ENCODE measurements around the gene PRR5L.

The PRR5L gene

DNA sequence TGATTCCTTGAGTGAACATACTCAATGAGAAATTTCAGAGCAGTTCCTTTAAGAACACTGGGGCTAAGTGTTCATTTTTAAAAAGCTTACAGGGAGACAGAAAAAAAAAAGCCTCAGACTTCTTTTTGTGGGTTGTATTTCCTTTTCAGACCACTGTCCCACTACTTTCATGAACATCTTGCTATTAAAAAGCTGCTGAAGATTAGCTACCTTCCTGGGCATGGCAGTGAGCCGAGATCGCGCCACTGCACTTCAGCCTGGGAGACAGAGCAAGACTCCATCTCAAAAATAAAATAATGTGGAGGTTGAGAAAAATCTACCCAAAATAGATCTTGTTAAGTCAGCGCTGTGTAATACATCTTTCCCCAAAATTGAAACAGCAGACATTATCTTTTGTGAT lies 203.2 kb downstream of the PRR5L start:
- H3K4me2 ChIP-seq (ENCODE audit: low read depth, low read length, poor library complexity, severe bottlenecking): no peak overlapping the region
- H2AFZ ChIP-seq (ENCODE audit: low read depth, low read length, severe bottlenecking): no peak overlapping the region
- no peaks in the 10 kb centered on the region for H3K9me2 ChIP-seq (replicated peaks; ENCODE audit: insufficient read depth, low read length)
- peaks cover 2% of the 10 kb centered on the region; the same call in 1 of the 2 replicates for H3F3A ChIP-seq (ENCODE audit: insufficient read depth)
- H3K9ac ChIP-seq (ENCODE audit: low read length): no peak overlapping the region
- no peak overlapping the region for H3K27ac ChIP-seq (ENCODE audit: low read depth, low read length)
- H3K9me3 ChIP-seq (ENCODE audit: insufficient read depth, low read length): no peaks in the 10 kb centered on the region
- no peaks in the 10 kb centered on the region for H3K27me3 ChIP-seq (ENCODE audit: low read length)
- peaks cover 5% of the 10 kb centered on the region; the same call in 1 of the 2 replicates for H3K79me2 ChIP-seq (ENCODE audit: insufficient read depth, low read length)
- peaks cover 18% of the 10 kb centered on the region; the same call in 1 of the 2 replicates for H3K36me3 ChIP-seq (ENCODE audit: low read length)
- TF ChIP-seq, protein P1, sequence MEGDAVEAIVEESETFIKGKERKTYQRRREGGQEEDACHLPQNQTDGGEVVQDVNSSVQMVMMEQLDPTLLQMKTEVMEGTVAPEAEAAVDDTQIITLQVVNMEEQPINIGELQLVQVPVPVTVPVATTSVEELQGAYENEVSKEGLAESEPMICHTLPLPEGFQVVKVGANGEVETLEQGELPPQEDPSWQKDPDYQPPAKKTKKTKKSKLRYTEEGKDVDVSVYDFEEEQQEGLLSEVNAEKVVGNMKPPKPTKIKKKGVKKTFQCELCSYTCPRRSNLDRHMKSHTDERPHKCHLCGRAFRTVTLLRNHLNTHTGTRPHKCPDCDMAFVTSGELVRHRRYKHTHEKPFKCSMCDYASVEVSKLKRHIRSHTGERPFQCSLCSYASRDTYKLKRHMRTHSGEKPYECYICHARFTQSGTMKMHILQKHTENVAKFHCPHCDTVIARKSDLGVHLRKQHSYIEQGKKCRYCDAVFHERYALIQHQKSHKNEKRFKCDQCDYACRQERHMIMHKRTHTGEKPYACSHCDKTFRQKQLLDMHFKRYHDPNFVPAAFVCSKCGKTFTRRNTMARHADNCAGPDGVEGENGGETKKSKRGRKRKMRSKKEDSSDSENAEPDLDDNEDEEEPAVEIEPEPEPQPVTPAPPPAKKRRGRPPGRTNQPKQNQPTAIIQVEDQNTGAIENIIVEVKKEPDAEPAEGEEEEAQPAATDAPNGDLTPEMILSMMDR (IDR thresholded peaks at IDR 0.05; ENCODE audit: insufficient read depth, low read length, poor library complexity, severe bottlenecking): no peak
- no peak for TF ChIP-seq EZH2phosphoT487 (conservative IDR thresholded peaks at IDR 0.05; ENCODE audit: low read length)
- no peak overlapping the region for H3K4me3 ChIP-seq (ENCODE audit: insufficient read depth, low read length, poor library complexity, severe bottlenecking)
- no peaks in the 10 kb centered on the region for H4K20me1 ChIP-seq (ENCODE audit: low read depth, low read length)

DNA sequence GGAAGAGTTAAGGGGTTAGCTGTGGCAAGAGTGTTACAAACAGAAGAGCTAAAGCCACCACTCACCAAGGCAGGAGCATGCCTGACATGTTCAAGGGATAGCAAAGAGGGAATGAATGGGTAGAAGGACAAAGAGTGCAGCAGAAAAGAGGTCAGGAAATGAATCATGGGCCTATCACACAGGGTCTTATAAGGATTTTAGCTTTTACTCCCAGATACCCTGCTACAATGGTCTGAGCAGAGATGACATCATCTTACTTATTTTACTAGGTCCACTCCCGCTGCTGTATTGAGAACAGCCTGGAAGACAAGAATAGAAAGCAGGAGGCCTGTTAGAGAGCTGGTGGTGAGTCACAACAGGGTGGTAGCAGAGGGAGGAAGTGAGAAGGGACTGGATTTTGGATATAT lies 204.2 kb downstream of the PRR5L start:
- TF ChIP-seq EZH2phosphoT487 (conservative IDR thresholded peaks at IDR 0.05; ENCODE audit: low read length): no peak
- TF ChIP-seq, protein P1 (IDR thresholded peaks at IDR 0.05; ENCODE audit: insufficient read depth, low read length, poor library complexity, severe bottlenecking): no peak
- peaks cover 11% of the 10 kb centered on the region; the same call in 1 of the 2 replicates for H3K79me2 ChIP-seq (ENCODE audit: insufficient read depth, low read length)
- H3K27ac ChIP-seq (ENCODE audit: low read depth, low read length): no peak overlapping the region
- H3F3A ChIP-seq (ENCODE audit: insufficient read depth): no peaks in the 10 kb centered on the region
- H3K9me2 ChIP-seq (replicated peaks; ENCODE audit: insufficient read depth, low read length): no peaks in the 10 kb centered on the region
- no peaks in the 10 kb centered on the region for H3K9me3 ChIP-seq (ENCODE audit: insufficient read depth, low read length)
- no peak overlapping the region for H3K9ac ChIP-seq (ENCODE audit: low read length)
- H2AFZ ChIP-seq (ENCODE audit: low read depth, low read length, severe bottlenecking): no peak overlapping the region
- H4K20me1 ChIP-seq (ENCODE audit: low read depth, low read length): no peaks in the 10 kb centered on the region
- no peak overlapping the region for H3K4me2 ChIP-seq (ENCODE audit: low read depth, low read length, poor library complexity, severe bottlenecking)
- H3K36me3 ChIP-seq (ENCODE audit: low read length): peaks cover 15% of the 10 kb centered on the region; the same call in 1 of the 2 replicates
- H3K27me3 ChIP-seq (ENCODE audit: low read length): no peaks in the 10 kb centered on the region
- H3K4me3 ChIP-seq (ENCODE audit: insufficient read depth, low read length, poor library complexity, severe bottlenecking): no peak overlapping the region

DNA sequence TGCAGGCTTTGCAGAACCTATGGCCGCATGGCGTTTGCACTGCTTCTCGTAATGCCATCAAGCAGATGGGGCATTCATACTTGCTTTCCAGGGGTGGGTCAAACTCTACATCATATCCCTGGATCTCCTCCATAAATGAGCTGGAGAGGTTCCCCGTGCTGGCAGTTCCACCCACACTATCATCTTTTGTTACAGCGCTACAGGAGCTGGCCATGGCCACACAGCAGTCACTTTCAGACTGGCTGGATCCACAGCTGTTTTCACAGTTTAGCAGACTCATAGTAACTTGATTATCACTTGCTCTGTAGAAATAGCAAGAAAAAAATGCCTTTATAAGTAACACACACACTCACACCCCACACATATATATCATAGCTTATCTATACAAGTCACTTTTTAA lies 205.1 kb downstream of the PRR5L start:
- H3K36me3 ChIP-seq (ENCODE audit: low read length): peaks cover 15% of the 10 kb centered on the region; the same call in 1 of the 2 replicates
- H3K4me3 ChIP-seq (ENCODE audit: insufficient read depth, low read length, poor library complexity, severe bottlenecking): no peak overlapping the region
- 0 out of 2 replicates have a peak, but pooled peaks cover 1% of the 10 kb centered on the region for H4K20me1 ChIP-seq (ENCODE audit: low read depth, low read length)
- H3K79me2 ChIP-seq (ENCODE audit: insufficient read depth, low read length): peaks cover 16% of the 10 kb centered on the region; the same call in 1 of the 2 replicates
- peaks cover under 1% of the 10 kb centered on the region; the same call in 1 of the 2 replicates for H3F3A ChIP-seq (ENCODE audit: insufficient read depth)
- no peak overlapping the region for H2AFZ ChIP-seq (ENCODE audit: low read depth, low read length, severe bottlenecking)
- no peak overlapping the region for H3K27ac ChIP-seq (ENCODE audit: low read depth, low read length)
- H3K9me2 ChIP-seq (replicated peaks; ENCODE audit: insufficient read depth, low read length): no peaks in the 10 kb centered on the region
- H3K9ac ChIP-seq (ENCODE audit: low read length): no peak overlapping the region
- H3K9me3 ChIP-seq (ENCODE audit: insufficient read depth, low read length): no peaks in the 10 kb centered on the region
- TF ChIP-seq EZH2phosphoT487 (conservative IDR thresholded peaks at IDR 0.05; ENCODE audit: low read length): no peak
- TF ChIP-seq, protein P1 (IDR thresholded peaks at IDR 0.05; ENCODE audit: insufficient read depth, low read length, poor library complexity, severe bottlenecking): no peak
- H3K4me2 ChIP-seq (ENCODE audit: low read depth, low read length, poor library complexity, severe bottlenecking): no peak overlapping the region
- no peaks in the 10 kb centered on the region for H3K27me3 ChIP-seq (ENCODE audit: low read length)

Data from SU-DHL-6 (cell line).